Skeletal muscle cell (primary cell): ENCODE data around the gene IQCH.
A peak's percentile ranks its signal among the peaks of the same experiment; 100 is the strongest.

Experiments
- DNase-seq: peaks from one replicate; pipeline ENCODE4 v3.0.0-alpha.2; 2010; ENCODE audit warnings: low read depth
- H3K4me3 ChIP-seq: 2 replicates; pipeline ENCODE4 v1.5.1; 2011; ENCODE audit warnings: low read depth, mild to moderate bottlenecking, control low read depth, low read length, moderate library complexity

IQCH gene

DNA sequence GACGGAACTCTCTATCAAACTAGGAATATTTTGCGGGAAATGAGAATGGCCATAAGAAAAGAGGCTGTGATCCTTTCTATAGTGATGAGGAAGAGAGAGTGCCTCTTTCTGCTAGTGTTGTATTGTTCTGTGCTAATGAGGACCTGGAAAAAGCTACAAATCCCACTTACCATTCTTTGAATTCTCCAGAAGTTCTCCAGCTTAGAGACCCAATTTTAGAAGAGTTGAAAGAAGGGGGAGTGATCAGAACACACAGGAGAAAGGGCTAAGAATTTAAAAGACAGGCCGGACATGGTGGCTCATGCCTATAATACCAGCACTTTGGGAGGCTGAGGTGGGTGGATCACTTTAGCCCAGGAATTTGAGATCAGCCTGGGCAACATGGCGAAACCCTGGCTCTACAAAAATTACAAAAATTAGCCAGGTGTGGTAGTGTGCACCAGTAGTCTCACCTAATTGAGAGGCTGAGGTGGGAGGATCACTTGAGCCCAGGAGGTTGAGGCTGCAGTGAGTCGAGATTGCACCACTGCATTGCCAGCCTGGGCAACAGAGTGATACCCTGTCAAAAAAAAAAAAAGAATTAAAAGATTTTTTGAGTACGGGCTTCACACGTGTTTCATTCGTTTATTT lies 126.9 kb downstream of the IQCH start:
- H3K4me3 ChIP-seq = no peak overlapping the region
- DNase-seq = no peak

DNA sequence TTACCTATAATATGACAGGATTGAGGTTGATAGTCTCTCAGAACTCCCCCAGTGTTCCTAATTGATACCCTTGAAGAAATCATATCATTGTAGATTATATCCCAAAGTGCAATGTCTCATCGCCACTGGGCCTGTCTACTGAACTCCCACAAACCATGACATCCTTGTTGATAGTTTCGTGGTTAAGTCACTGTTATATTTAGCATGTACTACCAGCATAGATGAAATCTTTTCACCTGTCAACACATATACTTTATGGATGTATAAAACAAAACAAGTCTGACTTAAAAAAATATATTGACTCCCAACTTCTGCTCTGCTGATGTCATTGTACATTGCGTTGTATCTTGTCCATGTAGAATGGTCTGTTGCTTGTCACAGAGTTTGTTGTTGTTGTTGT lies 128.1 kb downstream of the IQCH start:
- no peak overlapping the region for H3K4me3 ChIP-seq
- no peak for DNase-seq

- no peak for DNase-seq
- no peak overlapping the region for H3K4me3 ChIP-seq
Measured at GRCh38 chr15:67383899-67384298, 129.3 kb downstream of the IQCH start.

DNA sequence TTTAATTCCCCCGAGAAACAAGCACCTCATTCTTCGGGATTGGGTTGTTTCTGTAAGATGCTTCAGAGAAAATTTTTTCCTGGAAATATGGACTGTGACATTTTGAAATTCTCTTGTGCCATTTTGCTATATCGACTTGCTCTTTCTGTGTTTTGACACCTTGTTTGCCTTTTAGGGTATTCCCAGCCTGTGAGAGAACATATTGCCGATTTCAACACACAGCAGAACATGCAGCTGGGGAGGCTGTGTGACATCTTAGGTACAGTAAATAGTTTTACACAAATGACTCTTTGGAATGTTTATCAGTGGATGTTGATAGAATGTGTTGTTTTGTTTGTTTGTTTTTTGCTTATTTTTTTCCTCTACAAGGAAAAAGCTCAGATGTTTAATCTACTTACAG lies 130.2 kb downstream of the IQCH start:
- no peak for DNase-seq
- no peak overlapping the region for H3K4me3 ChIP-seq

- H3K4me3 ChIP-seq = no peak overlapping the region
- DNase-seq = no peak
Measured at GRCh38 chr15:67385971-67386370, 131.4 kb downstream of the IQCH start.

DNA sequence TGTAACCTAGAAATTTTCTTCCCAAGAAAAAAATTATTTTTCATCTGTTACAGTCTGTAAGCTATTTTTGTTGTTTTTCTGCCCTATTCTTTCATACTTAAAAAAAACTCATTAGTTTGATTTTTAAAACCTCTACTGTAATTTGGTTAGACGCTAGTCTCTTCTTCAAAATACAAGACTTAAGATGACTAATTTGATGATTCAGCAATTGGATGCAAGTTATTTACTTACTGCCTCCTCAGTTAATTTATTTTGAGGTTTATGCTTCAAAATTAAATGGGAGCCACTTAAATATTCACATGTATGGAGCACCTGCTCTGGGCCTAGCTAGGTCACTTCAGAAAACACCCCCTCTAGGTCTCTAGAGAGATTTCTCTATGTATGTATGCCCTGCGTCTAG lies 132.4 kb downstream of the IQCH start:
- no peak overlapping the region for H3K4me3 ChIP-seq
- DNase-seq = no peak

DNA sequence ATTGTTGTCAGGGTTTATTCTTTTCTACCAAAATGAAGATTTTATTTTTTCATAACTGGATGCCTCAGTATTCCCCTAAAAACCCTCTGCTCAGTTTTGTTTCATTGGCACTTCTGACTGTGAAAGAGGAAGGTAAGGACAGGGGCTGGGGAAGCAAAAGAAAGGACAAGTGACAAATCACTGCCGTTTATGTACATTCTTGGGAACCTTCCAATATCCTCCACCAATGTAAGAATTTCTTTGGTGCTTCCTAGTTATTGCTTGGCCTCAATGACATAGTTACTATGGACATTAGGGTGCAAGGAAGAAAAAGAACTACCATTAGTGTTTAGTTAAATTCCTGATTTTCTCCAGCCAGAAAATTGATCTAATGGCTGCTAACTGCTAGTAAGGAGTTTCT lies 135.4 kb downstream of the IQCH start:
- no peak overlapping the region for H3K4me3 ChIP-seq
- no peak for DNase-seq

GRCh38 chr15:67394873-67395639 lies 140.5 kb downstream of the IQCH start:
- H3K4me3 ChIP-seq = no peak overlapping the region
- no peak for DNase-seq

DNA sequence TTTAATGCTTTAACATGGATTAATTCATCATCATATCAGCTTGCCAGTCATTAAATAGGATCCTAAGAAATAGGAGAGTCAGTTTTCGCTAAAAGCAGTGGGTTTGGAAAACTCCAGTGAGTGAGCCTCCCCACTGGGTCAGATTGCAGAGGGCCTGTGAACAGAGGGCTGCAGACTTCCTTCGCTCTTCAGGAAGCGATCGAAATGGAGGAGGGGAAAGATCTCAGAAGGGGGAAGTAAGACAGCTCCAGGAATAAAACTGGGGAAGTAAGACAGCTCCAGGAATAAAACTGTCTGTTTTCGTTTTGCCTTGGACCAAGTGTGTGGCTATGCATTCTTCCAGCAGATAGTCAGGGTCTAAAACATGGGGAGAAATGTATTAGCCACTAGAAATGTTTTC lies 141.5 kb downstream of the IQCH start:
- no peak for DNase-seq
- no peak overlapping the region for H3K4me3 ChIP-seq

- no peak for DNase-seq
Measured at GRCh38 chr15:67397139-67397538, 142.6 kb downstream of the IQCH start.

DNA sequence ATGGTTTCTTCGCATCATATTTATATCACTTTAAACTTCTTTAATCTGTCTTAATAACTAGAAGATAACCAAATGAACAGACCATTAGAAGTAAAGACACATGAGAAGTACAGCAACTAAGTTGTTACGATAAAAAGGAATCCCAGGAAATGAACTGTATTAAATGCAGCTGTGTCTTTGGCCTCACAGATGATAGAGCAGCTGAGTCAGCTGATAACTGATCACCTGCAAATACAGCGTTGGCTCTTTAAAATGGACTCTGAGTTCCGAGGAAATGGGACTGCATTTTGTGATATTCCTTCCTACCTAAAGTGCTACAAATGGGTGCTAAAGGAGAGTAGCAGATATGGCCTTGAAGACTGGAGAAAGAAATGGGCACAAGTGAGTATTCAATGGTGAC lies 145.3 kb downstream of the IQCH start:
- no peak for DNase-seq
- H3K4me3 ChIP-seq = no peak overlapping the region

More at GRCh38 chr15:67397139-67397538, 142.6 kb downstream of the IQCH start:
- no peak overlapping the region for H3K4me3 ChIP-seq

- no peak overlapping the region for H3K4me3 ChIP-seq
- no peak for DNase-seq
Measured at GRCh38 chr15:67400890-67401289, 146.3 kb downstream of the IQCH start.

DNA sequence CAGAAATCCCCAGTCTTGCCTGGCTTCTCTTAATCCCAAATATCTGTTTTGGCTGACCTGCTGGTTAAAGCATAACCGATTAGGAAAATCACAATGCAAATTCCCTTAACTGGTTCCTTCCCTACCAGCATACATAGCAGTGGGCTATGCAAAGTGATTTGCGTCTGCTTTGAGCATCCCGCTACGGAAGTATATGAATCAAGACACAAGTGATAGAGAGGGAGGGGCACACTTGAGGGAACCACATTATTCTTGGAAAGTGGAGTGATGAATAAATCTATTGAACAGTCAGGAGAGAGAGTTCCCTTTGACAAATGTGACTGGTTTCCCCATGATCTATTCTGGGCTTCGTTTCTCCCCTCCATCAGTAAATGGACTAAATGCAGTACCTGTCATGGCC lies 146.8 kb downstream of the IQCH start:
- DNase-seq = no peak
- no peak overlapping the region for H3K4me3 ChIP-seq

DNA sequence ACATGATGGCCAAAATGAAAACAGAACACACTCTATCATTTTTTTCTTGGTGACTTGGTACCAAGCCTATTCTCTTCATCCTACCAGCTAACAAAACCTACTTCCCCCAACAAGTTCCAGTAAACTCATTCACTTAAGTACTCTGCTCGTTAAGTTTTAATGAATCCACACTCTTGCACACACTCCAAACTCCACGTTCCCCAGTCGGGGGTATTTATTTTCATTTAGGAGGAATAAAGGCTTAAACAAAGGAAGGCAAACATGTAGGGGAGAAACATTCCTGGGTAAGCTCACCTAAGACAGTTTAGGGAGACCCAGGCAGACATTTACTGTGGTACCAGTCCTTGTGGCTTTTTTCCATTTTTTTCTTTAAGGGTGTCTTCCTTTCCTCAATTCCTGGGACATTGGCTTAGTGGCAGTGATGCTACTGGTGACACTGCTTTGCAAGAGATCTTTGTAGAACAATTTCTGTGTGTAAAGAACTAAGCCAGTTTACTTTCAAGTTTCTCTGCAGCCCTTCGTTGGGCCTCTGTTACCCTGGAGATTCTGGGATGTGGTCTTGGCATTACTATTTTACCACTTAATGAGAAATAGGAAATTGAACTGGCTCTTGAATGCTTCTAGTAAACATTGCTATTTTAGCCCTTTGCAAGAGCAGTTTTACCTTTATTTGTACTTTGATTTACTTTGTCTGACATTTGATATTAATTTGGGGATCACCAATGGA lies 149.0 kb downstream of the IQCH start:
- no peak overlapping the region for H3K4me3 ChIP-seq
- no peak for DNase-seq

DNA sequence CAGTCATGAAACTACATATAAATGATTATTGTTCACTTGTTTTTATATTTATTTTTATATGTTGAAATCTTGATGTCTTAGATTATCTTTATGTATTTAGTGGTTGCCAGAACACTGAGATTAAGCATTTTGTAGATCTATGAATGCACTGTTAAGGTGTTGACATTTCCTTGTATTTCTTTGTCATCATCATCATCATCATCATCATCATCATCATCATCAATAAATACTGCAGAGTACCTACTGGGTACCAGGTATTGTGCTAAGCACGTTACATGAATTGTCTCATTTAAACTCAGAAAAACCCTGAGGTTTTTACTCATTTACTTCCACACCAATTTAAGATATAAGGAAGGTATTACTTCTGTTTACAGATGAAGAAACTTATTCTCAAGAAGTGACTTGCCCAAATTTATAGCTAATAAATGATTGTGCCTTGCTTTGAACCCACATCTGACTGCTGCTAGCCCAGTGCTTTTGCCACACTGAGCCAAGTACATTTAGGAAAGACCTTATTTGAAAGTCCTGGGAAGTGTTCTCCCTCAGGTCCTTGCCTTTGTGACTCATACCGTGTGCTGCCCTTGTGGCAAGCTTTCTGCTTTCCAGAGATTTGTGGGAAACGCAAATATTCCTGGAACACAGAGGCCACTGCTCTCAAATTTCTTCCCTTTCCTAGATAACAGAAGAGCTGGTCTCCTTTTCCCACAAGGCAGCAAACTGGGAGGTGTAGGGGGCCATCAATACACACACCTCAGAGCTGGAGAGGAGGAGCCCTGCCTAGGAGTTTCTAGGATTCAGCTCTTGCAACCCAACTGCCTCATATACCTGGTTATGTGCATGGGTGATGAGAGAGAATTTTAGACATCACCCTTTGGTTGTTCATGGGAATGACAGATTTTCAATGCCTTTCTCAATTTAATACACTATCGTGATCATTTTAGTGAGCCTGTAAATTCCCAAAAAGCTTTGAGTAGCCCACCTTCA lies 150.9 kb downstream of the IQCH start:
- peak; percentile 61 for DNase-seq
- H3K4me3 ChIP-seq = no peak overlapping the region

- DNase-seq = no peak
Measured at GRCh38 chr15:67406257-67406861, 151.8 kb downstream of the IQCH start.

GRCh38 chr15:67407786-67408185 lies 153.2 kb downstream of the IQCH start:
- no peak for DNase-seq
- H3K4me3 ChIP-seq = no peak overlapping the region

More at GRCh38 chr15:67406257-67406861, 151.8 kb downstream of the IQCH start:
- no peak overlapping the region for H3K4me3 ChIP-seq

DNA sequence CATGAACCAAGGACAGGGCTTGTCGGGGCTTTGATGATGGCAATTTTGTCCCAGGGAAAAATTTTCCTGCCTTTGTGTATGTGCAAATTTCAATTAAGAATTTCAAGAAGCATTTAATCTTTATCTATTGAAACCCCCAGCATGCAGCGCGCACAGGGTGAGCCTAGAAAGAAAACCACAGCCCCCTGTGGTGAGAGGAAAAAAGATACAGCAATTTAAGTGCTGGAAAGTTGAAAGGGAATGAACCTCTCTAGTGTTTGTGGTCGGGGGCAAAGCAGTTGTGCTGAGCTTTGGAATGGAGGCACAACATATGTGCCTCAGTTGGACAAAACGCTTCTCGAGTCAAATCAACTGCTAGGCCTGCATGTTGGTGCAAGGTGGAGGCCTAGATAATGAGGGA lies 154.6 kb downstream of the IQCH start:
- DNase-seq = no peak
- no peak overlapping the region for H3K4me3 ChIP-seq

GRCh38 chr15:67411486-67411885 lies 156.9 kb downstream of the IQCH start:
- H3K4me3 ChIP-seq = no peak overlapping the region
- DNase-seq = no peak
